OCI-LY7 (cell line): ENCODE data around the gene TK2. TPM values are rescaled to one million over a fixed set of nuclear protein-coding genes. Genes with fewer than 3 reads are reported as not detected.

Experiments used
- BruUV-seq: library from RNA; stranded (reverse); fragments of 400-500 nt; replicated peaks from 2 replicates; lab custom pipeline; 2021; lab: Mats Ljungman, UMichigan
- CTCF ChIA-PET: fragments of 300-600 bp; sonication (Branson Sonifier 250); formaldehyde crosslinking; loops from one replicate; lab custom pipeline; 2022; ENCODE audit warnings: antibody characterized with exemption; ENCODE audit not compliant: unreplicated experiment; lab: Charles Lee
- POLR2A ChIA-PET: fragments of 300-600 bp; sonication (Branson Sonifier 250); formaldehyde crosslinking; loops from one replicate; lab custom pipeline; 2022; ENCODE audit warnings: antibody characterized with exemption; lab: Charles Lee
- DNase-seq: peaks from one replicate; pipeline ENCODE4 v3.0.0-alpha.2; 2015; ENCODE audit warnings: low spot score
- H2AFZ ChIP-seq: fragments of 200-600 bp; sonication (generic), shearing (Covaris generic); 2 replicates; pipeline ENCODE4 v1.6.1; 2014; ENCODE audit warnings: mild to moderate bottlenecking, antibody characterized with exemption, low read length, moderate library complexity
- H3K27ac ChIP-seq: fragments of 200-600 bp; sonication (generic); 2 replicates; pipeline ENCODE4 v1.5.1; 2014; ENCODE audit warnings: mixed run types, low read depth, mild to moderate bottlenecking, moderate library complexity, low read length, inconsistent platforms; ENCODE audit not compliant: poor library complexity, severe bottlenecking
- H3K36me3 ChIP-seq: fragments of 200-600 bp; sonication (generic); 2 replicates; pipeline ENCODE4 v1.6.1; 2014; ENCODE audit warnings: mild to moderate bottlenecking, antibody characterized with exemption, low read length, moderate library complexity, mixed read lengths; ENCODE audit not compliant: insufficient read depth
- H3K4me1 ChIP-seq: fragments of 200-600 bp; sonication (generic); 2 replicates; pipeline ENCODE4 v1.5.1; 2014; ENCODE audit warnings: mild to moderate bottlenecking, low read length; ENCODE audit not compliant: insufficient read depth, poor library complexity, severe bottlenecking
- H3K4me2 ChIP-seq: fragments of 200-600 bp; sonication (generic); 2 replicates; pipeline ENCODE4 v1.6.1; 2014; ENCODE audit warnings: mild to moderate bottlenecking, low read length
- H3K4me3 ChIP-seq: fragments of 200-600 bp; sonication (generic); 2 replicates; pipeline ENCODE4 v1.5.1; 2014; ENCODE audit warnings: mild to moderate bottlenecking, low read depth, low read length; ENCODE audit not compliant: poor library complexity, severe bottlenecking
- H3K79me2 ChIP-seq: fragments of 200-600 bp; sonication (generic); 2 replicates; pipeline ENCODE4 v1.6.1; 2016; ENCODE audit warnings: low read depth, mild to moderate bottlenecking, low read length, moderate library complexity, mixed read lengths; ENCODE audit not compliant: insufficient read depth
- H3K9me2 ChIP-seq: fragments of 200-600 bp; sonication (generic); 2 replicates; pipeline ENCODE4 v1.6.1; 2016; ENCODE audit warnings: mild to moderate bottlenecking, low read length, mixed read lengths; ENCODE audit not compliant: insufficient read depth
- H3K9me3 ChIP-seq: fragments of 200-600 bp; sonication (generic); 2 replicates; pipeline ENCODE4 v1.6.1; 2014; ENCODE audit warnings: mild to moderate bottlenecking, mixed run types, low read length, mixed read lengths
- H4K20me1 ChIP-seq: fragments of 200-600 bp; sonication (generic); 2 replicates; pipeline ENCODE4 v1.6.1; 2014; ENCODE audit warnings: mild to moderate bottlenecking, antibody characterized with exemption, low read length, moderate library complexity, mixed read lengths; ENCODE audit not compliant: insufficient read depth
- EZH2phosphoT487 ChIP-seq: fragments of 200-600 bp; sonication (generic); IDR thresholded peaks from 2 replicates; pipeline ENCODE4 v1.6.1; 2018; ENCODE audit warnings: low read depth, borderline replicate concordance, mild to moderate bottlenecking, mixed run types, antibody characterized with exemption, low read length, moderate library complexity, mixed read lengths
- intact Hi-C: fragments of 100-400 bp; cut with micrococcal nuclease; formaldehyde crosslinking; loops from one replicate; pipeline ENCODE4 v1.10.0; 2022; ENCODE audit not compliant: unreplicated experiment
- total RNA-seq, 2 experiments: library from RNA; depleted of rRNA in 1 of 2; stranded (reverse); fragments of >200 nt in 1 of 2; shearing (Covaris generic) in 1 of 2; gene quantifications; 2 replicates each; pipeline ENCODE4 v1.2.3, GENCODE V29; 2014 to 2022
- TF ChIP-seq, protein P1 (sequence below): fragments of 200-600 bp; sonication (generic); conservative IDR thresholded peaks from 2 replicates; pipeline ENCODE4 v1.5.1; 2014; ENCODE audit warnings: mild to moderate bottlenecking, antibody characterized with exemption, low read length, moderate library complexity, mixed read lengths

The TK2 gene
- total RNA-seq, 2 experiments from 2014 or later, result 0.06 to 1.9 TPM

DNA sequence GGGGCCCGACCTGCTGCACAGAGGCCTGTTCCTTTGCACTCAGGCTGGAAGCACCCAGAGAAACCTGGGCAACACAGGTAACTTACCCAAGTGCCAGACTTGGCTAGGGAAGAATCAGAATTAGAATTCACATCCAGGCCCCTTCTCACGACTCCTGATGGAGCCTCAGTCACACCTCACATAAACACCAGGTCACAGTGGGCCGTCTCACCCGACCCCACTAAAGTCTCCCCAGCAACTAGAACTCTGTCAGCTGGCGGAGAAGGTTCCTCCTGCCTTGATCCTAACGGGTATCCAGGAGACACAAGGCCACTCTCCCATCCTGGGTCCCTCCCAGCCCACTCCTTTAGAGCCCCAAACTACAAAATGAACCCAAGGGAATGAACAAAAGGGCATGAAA, 6.4 kb downstream of the TK2 start:
- Histone ChIP-seq H3K79me2 (no peaks in the 10 kb centered on the region), H3K9me3 (no peaks in the 10 kb centered on the region), H4K20me1 (no peaks in the 10 kb centered on the region), H3K27ac (no peak overlapping the region), H3K9me2 (no peaks in the 10 kb centered on the region), H3K36me3 (no peaks in the 10 kb centered on the region), H3K4me1 (peaks cover 44% of the 10 kb centered on the region), H3K4me3 (no peak overlapping the region), H3K4me2 (peak overlapping the region; percentile 43), H2AFZ (peak overlapping the region; percentile 33; the same call in 1 of the 2 replicates)
- no TSS peak for BruUV-seq
- ChIA-PET CTCF (interaction anchor here (0.6 kb wide), 1 partner anchor 24 kb away, joined by 3 read pairs; no protein-coding TSS in a partner anchor), POLR2A (interaction anchor here (0.6 to 2.1 kb wide), 6 partner anchors 9 to 74 kb away, joined by 3 to 10 read pairs (median 5); partner anchors contain the start of gene CKLF)
- no peak for TF ChIP-seq EZH2phosphoT487
- TF ChIP-seq, protein P1, sequence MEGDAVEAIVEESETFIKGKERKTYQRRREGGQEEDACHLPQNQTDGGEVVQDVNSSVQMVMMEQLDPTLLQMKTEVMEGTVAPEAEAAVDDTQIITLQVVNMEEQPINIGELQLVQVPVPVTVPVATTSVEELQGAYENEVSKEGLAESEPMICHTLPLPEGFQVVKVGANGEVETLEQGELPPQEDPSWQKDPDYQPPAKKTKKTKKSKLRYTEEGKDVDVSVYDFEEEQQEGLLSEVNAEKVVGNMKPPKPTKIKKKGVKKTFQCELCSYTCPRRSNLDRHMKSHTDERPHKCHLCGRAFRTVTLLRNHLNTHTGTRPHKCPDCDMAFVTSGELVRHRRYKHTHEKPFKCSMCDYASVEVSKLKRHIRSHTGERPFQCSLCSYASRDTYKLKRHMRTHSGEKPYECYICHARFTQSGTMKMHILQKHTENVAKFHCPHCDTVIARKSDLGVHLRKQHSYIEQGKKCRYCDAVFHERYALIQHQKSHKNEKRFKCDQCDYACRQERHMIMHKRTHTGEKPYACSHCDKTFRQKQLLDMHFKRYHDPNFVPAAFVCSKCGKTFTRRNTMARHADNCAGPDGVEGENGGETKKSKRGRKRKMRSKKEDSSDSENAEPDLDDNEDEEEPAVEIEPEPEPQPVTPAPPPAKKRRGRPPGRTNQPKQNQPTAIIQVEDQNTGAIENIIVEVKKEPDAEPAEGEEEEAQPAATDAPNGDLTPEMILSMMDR, result no peak
- DNase-seq, result no peak
- intact Hi-C loops, result no loop called here

DNA sequence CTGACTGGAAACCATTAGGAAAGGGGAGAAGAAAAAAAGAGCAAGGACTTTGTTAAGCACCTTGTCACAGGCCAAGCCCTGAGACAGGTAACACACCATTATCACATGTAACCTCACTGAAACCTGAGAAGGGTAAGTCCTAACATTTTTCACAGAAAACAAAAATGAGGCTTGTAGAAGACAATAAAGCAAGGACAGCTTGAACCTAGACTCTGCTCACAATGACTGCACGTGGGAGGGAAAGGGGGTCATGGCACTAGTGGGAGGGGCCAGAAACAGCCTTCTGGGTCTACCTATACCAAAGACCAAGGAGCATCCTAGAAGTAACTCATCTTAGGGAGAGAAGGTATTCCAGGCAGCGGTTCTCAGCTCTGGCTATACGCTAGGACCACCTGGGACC, 7.5 kb downstream of the TK2 start:
- CTCF ChIA-PET, result interaction anchor here (0.6 kb wide), 1 partner anchor 35 kb away, joined by 3 read pairs; no protein-coding TSS in a partner anchor
- no peak overlapping the region for H3K4me3 ChIP-seq
- H3K36me3 ChIP-seq, result no peaks in the 10 kb centered on the region
- POLR2A ChIA-PET, result interaction anchor here (2.1 kb wide), 1 partner anchor 9 kb away, joined by 10 read pairs; no protein-coding TSS in a partner anchor
- no peak for DNase-seq
- intact Hi-C loops, result no loop called here
- H3K9me2 ChIP-seq, result no peaks in the 10 kb centered on the region
- H3K4me2 ChIP-seq, result no peak overlapping the region
- no TSS peak for BruUV-seq
- H3K27ac ChIP-seq, result no peak overlapping the region
- TF ChIP-seq EZH2phosphoT487, result no peak
- TF ChIP-seq, protein P1, result no peak
- H3K4me1 ChIP-seq, result peaks cover 40% of the 10 kb centered on the region
- no peaks in the 10 kb centered on the region for H4K20me1 ChIP-seq
- H2AFZ ChIP-seq, result no peak overlapping the region
- no peaks in the 10 kb centered on the region for H3K79me2 ChIP-seq
- no peaks in the 10 kb centered on the region for H3K9me3 ChIP-seq
